Choroid plexus epithelial cell (primary cell): Measurements from ENCODE around the gene OR14K1.
"Not testable (repeated sequence)": the region's sequence is repeated elsewhere in the genome, so short reads cannot be mapped to it uniquely, and the experiment has no call there.

Experiments
- DNase-seq: peaks from one replicate; pipeline ENCODE4 v3.0.0-alpha.2; 2010; ENCODE audit warnings: low read depth
- H3K4me3 ChIP-seq: 2 replicates; pipeline ENCODE4 v1.5.1; 2011; ENCODE audit warnings: low read depth, mild to moderate bottlenecking, control low read depth, low read length, moderate library complexity
- TF ChIP-seq, protein P1 (sequence below): conservative IDR thresholded peaks from 2 replicates; pipeline ENCODE4 v1.5.1; 2011; ENCODE audit warnings: low read depth, mild to moderate bottlenecking, control low read depth, inconsistent platforms, low read length, moderate library complexity

Gene OR14K1

GRCh38 chr1:247741756-247742155 is 3.3 kb downstream of the OR14K1 start:
- no peak for DNase-seq
- TF ChIP-seq, protein P1, sequence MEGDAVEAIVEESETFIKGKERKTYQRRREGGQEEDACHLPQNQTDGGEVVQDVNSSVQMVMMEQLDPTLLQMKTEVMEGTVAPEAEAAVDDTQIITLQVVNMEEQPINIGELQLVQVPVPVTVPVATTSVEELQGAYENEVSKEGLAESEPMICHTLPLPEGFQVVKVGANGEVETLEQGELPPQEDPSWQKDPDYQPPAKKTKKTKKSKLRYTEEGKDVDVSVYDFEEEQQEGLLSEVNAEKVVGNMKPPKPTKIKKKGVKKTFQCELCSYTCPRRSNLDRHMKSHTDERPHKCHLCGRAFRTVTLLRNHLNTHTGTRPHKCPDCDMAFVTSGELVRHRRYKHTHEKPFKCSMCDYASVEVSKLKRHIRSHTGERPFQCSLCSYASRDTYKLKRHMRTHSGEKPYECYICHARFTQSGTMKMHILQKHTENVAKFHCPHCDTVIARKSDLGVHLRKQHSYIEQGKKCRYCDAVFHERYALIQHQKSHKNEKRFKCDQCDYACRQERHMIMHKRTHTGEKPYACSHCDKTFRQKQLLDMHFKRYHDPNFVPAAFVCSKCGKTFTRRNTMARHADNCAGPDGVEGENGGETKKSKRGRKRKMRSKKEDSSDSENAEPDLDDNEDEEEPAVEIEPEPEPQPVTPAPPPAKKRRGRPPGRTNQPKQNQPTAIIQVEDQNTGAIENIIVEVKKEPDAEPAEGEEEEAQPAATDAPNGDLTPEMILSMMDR = no peak
- H3K4me3 ChIP-seq = no peak overlapping the region

DNA sequence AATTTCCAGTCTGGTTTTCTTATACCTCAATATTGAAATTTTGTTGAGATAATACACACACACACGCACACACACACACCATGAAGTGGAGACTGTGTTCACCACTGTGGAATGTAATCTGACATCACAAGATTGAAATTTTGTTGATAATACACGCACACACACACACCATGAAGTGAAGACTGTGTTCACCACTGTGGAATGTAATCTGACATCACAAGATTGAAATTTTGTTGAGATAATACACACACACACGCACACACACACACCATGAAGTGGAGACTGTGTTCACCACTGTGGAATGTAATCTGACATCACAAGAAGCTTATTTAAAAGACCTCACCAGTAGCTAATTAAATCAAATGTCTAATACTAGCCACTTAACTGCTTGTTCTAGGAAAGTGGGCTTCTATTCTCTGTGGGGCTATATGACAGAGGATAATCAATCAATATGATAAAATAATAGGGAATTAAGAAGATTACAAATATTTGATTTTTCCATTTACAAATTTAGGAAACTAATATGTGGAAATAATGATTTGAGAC is 3.9 kb downstream of the OR14K1 start:
- peak; percentile 27 for DNase-seq
- H3K4me3 ChIP-seq = not testable (repeated sequence)

- peak; percentile 8 for DNase-seq
- TF ChIP-seq, protein P1 = no peak
- H3K4me3 ChIP-seq = no peak overlapping the region
Observed at GRCh38 chr1:247746391-247746935, 8.0 kb downstream of the OR14K1 start.

DNA sequence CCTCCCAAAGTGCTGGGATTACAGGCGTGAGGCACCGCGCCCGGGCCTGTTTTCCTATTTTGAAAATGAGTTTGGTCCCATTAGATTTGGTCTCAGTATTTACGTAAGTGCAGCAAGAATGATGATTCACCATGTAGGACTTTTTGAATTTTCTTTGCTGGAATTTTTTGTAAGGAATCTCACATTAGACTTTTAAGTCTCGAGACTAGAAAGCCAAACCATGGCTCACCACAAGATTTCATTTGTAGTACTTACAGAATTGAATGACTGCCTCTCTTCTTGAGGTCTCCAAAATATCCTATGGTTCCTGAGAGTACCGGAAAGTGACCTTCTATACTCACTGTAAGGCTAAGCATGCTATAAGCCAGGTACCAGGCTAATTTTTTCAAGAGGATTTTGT is 9.2 kb downstream of the OR14K1 start:
- peak; percentile 20 for DNase-seq
- no peak overlapping the region for H3K4me3 ChIP-seq

GRCh38 chr1:247748041-247748440 is 9.6 kb downstream of the OR14K1 start, which contains the start of gene OR14A2:
Gene OR14A2, minus strand, starts transcription at chr1:247748141.
- TF ChIP-seq, protein P1 = no peak
- DNase-seq = no peak
- no peak within 1 kb of the TSS for H3K4me3 ChIP-seq

More for the DNA sequence above, 9.2 kb downstream of the OR14K1 start:
- TF ChIP-seq, protein P1 = no peak

DNA sequence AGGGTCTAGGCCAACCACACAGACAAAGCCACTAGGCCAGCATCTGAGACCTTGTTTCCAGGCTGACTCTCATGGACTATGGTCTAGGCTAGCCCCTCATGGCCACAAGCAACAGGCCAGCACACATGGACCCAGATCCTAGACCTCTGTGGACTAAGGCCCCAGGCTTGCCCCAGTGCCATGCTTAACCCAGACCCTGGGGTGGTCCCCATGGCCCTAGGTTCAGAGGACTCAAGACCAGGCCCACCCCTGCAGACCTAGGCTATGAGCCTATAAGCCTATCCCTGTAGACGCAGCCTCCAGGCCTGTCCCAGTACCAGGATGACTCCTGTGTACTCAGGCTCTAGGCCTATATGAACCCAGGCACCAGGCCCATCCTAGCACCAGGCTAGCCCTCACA is 11.5 kb downstream of the OR14K1 start:
- no peak overlapping the region for H3K4me3 ChIP-seq
- TF ChIP-seq, protein P1 = no peak
- DNase-seq = no peak

GRCh38 chr1:247754311-247754710 is 15.9 kb downstream of the OR14K1 start:
- H3K4me3 ChIP-seq = not testable (repeated sequence)

GRCh38 chr1:247760456-247760855 is 22.0 kb downstream of the OR14K1 start, which contains the start of gene OR1C1:
Gene OR1C1, minus strand, starts transcription at chr1:247760556. Its CDS starts 2,150 bp downstream, at chr1:247758406.
- TF ChIP-seq, protein P1 = no peak
- DNase-seq = no peak
- H3K4me3 ChIP-seq = no peak within 1 kb of the TSS

More at GRCh38 chr1:247754311-247754710, 15.9 kb downstream of the OR14K1 start:
- not testable (repeated sequence) for DNase-seq
